ENCODE measurements around the gene TOX2. TPM values are rescaled to one million over a fixed set of nuclear protein-coding genes. Genes with fewer than 3 reads are reported as not detected.

TOX2 gene
- total RNA-seq, 1 donor from 2014 or later: 2.8 TPM

DNA sequence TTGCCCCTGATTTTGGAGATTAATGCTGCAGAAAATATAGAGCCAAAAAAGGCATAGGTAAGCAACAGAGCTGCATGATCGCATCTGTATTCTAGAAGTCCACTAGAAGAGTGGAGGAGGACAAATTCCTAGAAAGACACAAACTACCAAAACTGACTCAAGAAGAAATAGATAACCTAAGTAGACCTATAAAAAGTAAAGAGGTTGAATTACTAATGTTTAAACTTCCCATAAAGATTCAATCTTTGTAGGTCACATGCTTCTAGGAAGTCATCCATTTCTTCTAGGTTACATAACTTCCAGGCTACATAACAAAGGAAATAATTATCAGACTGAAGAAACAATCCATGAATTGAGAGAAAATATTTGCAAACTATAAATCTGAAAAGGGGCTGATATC, 187.9 kb downstream of the TOX2 start:
- peaks cover 37% of the 10 kb centered on the region for H3K27me3 Mint-ChIP-seq
- H3K9me3 Mint-ChIP-seq (ENCODE audit: low read depth): peaks cover 9% of the 10 kb centered on the region
- no peaks in the 10 kb centered on the region for H3K36me3 Mint-ChIP-seq (ENCODE audit: insufficient read depth)
- H3K27ac Mint-ChIP-seq: no peak overlapping the region
- no peak overlapping the region for H3K4me3 Mint-ChIP-seq (ENCODE audit: low read depth)
- no peak for TF ChIP-seq CTCF (IDR thresholded peaks at IDR 0.05; ENCODE audit: unreplicated experiment)
- DNase-seq (ENCODE audit: low spot score, unreplicated experiment): no peak
- H3K4me1 Mint-ChIP-seq (ENCODE audit: low read depth): peaks cover 6% of the 10 kb centered on the region

- no peaks in the 10 kb centered on the region for H3K36me3 Mint-ChIP-seq (ENCODE audit: insufficient read depth)
- no peak overlapping the region for H3K4me3 Mint-ChIP-seq (ENCODE audit: low read depth)
- H3K4me1 Mint-ChIP-seq (ENCODE audit: low read depth): no peaks in the 10 kb centered on the region
- no peak overlapping the region for H3K27ac Mint-ChIP-seq
- TF ChIP-seq CTCF (IDR thresholded peaks at IDR 0.05; ENCODE audit: unreplicated experiment): no peak
- peaks cover 37% of the 10 kb centered on the region for H3K27me3 Mint-ChIP-seq
- H3K9me3 Mint-ChIP-seq (ENCODE audit: low read depth): peaks cover 12% of the 10 kb centered on the region
- no peak for DNase-seq (ENCODE audit: low spot score, unreplicated experiment)
These were observed 190.3 kb downstream of the TOX2 start for GRCh38 chr20:44104798-44105517.

GRCh38 chr20:44106615-44107014, 192.0 kb downstream of the TOX2 start:
- Mint-ChIP-seq H3K36me3 (ENCODE audit: insufficient read depth) (no peaks in the 10 kb centered on the region), H3K27ac (no peak overlapping the region), H3K9me3 (ENCODE audit: low read depth) (peaks cover 12% of the 10 kb centered on the region), H3K27me3 (peaks cover 37% of the 10 kb centered on the region), H3K4me3 (ENCODE audit: low read depth) (no peak overlapping the region), H3K4me1 (ENCODE audit: low read depth) (no peaks in the 10 kb centered on the region)
- DNase-seq (ENCODE audit: low spot score, unreplicated experiment): no peak
- no peak for TF ChIP-seq CTCF (IDR thresholded peaks at IDR 0.05; ENCODE audit: unreplicated experiment)

DNA sequence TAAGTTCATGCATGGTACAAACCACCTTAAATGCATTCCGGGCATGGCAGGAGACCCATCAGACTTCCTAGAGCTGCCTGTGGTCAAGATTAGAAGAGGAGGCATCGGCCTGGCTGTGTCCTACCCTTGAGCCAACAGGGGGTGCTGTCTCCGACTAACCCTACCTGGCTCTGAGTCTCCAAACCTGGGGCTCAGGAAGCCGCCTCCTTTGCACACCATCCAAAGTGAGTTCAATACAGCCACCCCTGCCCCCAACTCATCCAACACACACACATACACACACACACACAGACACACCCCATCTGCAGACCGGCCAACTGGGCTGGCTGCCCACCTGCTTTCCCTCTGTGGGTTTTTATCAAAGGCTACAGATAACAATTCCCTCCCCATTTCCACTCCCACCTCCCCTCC, 195.3 kb downstream of the TOX2 start:
- H3K4me1 Mint-ChIP-seq (ENCODE audit: low read depth): peaks cover 1% of the 10 kb centered on the region
- H3K9me3 Mint-ChIP-seq (ENCODE audit: low read depth): peaks cover 7% of the 10 kb centered on the region
- no peak overlapping the region for H3K27ac Mint-ChIP-seq
- no peaks in the 10 kb centered on the region for H3K36me3 Mint-ChIP-seq (ENCODE audit: insufficient read depth)
- peak; percentile 27 for TF ChIP-seq CTCF (IDR thresholded peaks at IDR 0.05; ENCODE audit: unreplicated experiment)
- DNase-seq (ENCODE audit: low spot score, unreplicated experiment): no peak
- no peak overlapping the region for H3K4me3 Mint-ChIP-seq (ENCODE audit: low read depth)
- H3K27me3 Mint-ChIP-seq: peaks cover 25% of the 10 kb centered on the region

GRCh38 chr20:44110816-44111568, 196.3 kb downstream of the TOX2 start:
- Mint-ChIP-seq H3K36me3 (ENCODE audit: insufficient read depth) (no peaks in the 10 kb centered on the region), H3K9me3 (ENCODE audit: low read depth) (peaks cover 7% of the 10 kb centered on the region), H3K27me3 (peaks cover 15% of the 10 kb centered on the region), H3K4me3 (ENCODE audit: low read depth) (no peak overlapping the region), H3K27ac (no peak overlapping the region), H3K4me1 (ENCODE audit: low read depth) (peaks cover 1% of the 10 kb centered on the region)
- TF ChIP-seq CTCF (IDR thresholded peaks at IDR 0.05; ENCODE audit: unreplicated experiment): no peak
- DNase-seq (ENCODE audit: low spot score, unreplicated experiment): no peak

Measured in progenitor cell of endocrine pancreas (in vitro differentiated cells).